ENCODE data around the gene TSPAN10. TPM values are rescaled to one million over a fixed set of nuclear protein-coding genes. Genes with fewer than 3 reads are reported as not detected.
A peak's percentile ranks its signal among the peaks of the same experiment; 100 is the strongest.

Gene TSPAN10
- total and polyA plus RNA-seq, 9 of the 15 experiments (the other 6 are each of a cell fraction or from before 2014, with no cell fraction given): 0.05 to 0.31 (median 0.13) TPM; not detected in 1

DNA sequence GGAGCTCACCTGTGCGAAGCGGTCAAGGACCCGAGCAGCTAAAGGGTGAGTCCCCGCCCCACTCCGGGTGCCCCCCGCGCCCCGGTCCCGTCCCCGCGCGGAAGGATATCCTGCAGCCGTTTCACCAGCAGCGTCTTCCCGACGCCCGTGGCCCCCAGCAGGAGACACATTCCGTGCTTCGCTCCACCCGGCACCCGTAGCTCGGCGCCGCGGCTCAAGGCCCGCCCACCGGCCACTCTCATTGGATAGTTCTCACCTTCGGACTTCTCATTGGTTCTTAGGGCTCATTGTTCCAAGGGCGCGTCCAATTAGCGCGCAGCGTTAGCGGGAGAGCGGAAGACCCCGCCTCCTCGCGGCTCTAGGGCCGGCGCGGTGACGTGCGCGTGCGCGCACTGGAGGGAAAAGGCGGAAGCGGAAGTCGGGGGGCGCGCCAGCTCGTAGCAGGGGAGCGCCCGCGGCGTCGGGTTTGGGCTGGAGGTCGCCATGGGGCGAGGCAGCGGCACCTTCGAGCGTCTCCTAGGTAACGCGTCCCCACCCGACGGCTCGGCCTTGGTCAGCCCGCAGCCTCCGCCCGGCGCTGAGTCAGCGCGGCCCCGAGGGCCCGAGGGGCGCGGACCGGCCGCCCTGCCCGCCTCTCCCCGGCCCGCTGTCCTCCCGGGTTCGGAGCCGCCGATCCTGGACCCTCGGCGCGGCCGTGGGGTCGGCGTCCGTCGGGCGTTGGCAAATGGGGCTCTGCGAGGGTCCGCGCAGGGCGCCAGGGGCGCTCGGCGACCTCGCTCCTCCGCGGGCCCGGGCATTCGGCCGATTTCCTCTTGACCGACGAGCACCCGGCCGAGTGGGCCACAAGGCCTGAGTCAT is 46.8 kb downstream of the TSPAN10 start, which contains the start of the genes ARL16 and HGS (continued):
- TF ChIP-seq ZBED1 (IDR thresholded peaks at IDR 0.05) (no peak), CC2D1A (IDR thresholded peaks at IDR 0.05) (no peak), ZNF3 (CRISPR knock-in tag; IDR thresholded peaks at IDR 0.05) (no peak), RUNX1 (IDR thresholded peaks at IDR 0.05; ENCODE audit: low read depth) (no peak), TAF15 (IDR thresholded peaks at IDR 0.05; ENCODE audit: low read depth, low read length) (no peak), GABPA (tag; conservative IDR thresholded peaks at IDR 0.05; ENCODE audit: low read depth) (peak; percentile 96), YY1 (IDR thresholded peaks at IDR 0.05; ENCODE audit: borderline replicate concordance in 1 of 3, control insufficient read depth in 1 of 3, extremely low read depth in 1 of 3, insufficient read depth in 3 of 3, insufficient read length in 1 of 3, insufficient replicate concordance in 2 of 3, low read depth in 1 of 3, low read length in 2 of 3) (no peak), SAFB (IDR thresholded peaks at IDR 0.05; ENCODE audit: borderline replicate concordance, low read depth, low read length) (no peak), FOXK2 (conservative IDR thresholded peaks at IDR 0.05 in 1 of 2, IDR thresholded peaks at IDR 0.05 in 1 of 2; ENCODE audit: low read depth in 2 of 2) (peak; percentile 29 to 45; a peak in 1 of 4 replicates), CXXC5 (CRISPR knock-in tag; IDR thresholded peaks at IDR 0.05) (peak; percentile 92), ZBTB7A (IDR thresholded peaks at IDR 0.05; ENCODE audit: borderline replicate concordance, control insufficient read depth, low read depth, low read length) (peak; percentile 69), FOXJ2 (tag; IDR thresholded peaks at IDR 0.05) (no peak), XRCC3 (IDR thresholded peaks at IDR 0.05) (no peak), SIN3A (IDR thresholded peaks at IDR 0.05; ENCODE audit: borderline replicate concordance in 2 of 2, control insufficient read depth in 1 of 2, low read depth in 2 of 2, low read length in 2 of 2) (peak; percentile 73 to 91; a peak in 3 of 4 replicates), ADNP (tag; IDR thresholded peaks at IDR 0.05) (no peak), ZNF12 (CRISPR knock-in tag; IDR thresholded peaks at IDR 0.05) (no peak)
- TF ChIP-seq, protein P1, sequence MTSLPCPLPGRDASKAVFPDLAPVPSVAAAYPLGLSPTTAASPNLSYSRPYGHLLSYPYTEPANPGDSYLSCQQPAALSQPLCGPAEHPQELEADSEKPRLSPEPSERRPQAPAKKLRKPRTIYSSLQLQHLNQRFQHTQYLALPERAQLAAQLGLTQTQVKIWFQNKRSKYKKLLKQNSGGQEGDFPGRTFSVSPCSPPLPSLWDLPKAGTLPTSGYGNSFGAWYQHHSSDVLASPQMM (CRISPR knock-in tag; IDR thresholded peaks at IDR 0.05): no peak
- TF ChIP-seq, protein P2, sequence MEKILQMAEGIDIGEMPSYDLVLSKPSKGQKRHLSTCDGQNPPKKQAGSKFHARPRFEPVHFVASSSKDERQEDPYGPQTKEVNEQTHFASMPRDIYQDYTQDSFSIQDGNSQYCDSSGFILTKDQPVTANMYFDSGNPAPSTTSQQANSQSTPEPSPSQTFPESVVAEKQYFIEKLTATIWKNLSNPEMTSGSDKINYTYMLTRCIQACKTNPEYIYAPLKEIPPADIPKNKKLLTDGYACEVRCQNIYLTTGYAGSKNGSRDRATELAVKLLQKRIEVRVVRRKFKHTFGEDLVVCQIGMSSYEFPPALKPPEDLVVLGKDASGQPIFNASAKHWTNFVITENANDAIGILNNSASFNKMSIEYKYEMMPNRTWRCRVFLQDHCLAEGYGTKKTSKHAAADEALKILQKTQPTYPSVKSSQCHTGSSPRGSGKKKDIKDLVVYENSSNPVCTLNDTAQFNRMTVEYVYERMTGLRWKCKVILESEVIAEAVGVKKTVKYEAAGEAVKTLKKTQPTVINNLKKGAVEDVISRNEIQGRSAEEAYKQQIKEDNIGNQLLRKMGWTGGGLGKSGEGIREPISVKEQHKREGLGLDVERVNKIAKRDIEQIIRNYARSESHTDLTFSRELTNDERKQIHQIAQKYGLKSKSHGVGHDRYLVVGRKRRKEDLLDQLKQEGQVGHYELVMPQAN (IDR thresholded peaks at IDR 0.05; ENCODE audit: borderline replicate concordance): peak; percentile 75
- TF ChIP-seq, protein P3, sequence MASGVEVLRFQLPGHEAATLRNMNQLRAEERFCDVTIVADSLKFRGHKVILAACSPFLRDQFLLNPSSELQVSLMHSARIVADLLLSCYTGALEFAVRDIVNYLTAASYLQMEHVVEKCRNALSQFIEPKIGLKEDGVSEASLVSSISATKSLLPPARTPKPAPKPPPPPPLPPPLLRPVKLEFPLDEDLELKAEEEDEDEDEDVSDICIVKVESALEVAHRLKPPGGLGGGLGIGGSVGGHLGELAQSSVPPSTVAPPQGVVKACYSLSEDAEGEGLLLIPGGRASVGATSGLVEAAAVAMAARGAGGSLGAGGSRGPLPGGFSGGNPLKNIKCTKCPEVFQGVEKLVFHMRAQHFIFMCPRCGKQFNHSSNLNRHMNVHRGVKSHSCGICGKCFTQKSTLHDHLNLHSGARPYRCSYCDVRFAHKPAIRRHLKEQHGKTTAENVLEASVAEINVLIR (CRISPR knock-in tag; IDR thresholded peaks at IDR 0.05): no peak
- TF ChIP-seq, protein P4, sequence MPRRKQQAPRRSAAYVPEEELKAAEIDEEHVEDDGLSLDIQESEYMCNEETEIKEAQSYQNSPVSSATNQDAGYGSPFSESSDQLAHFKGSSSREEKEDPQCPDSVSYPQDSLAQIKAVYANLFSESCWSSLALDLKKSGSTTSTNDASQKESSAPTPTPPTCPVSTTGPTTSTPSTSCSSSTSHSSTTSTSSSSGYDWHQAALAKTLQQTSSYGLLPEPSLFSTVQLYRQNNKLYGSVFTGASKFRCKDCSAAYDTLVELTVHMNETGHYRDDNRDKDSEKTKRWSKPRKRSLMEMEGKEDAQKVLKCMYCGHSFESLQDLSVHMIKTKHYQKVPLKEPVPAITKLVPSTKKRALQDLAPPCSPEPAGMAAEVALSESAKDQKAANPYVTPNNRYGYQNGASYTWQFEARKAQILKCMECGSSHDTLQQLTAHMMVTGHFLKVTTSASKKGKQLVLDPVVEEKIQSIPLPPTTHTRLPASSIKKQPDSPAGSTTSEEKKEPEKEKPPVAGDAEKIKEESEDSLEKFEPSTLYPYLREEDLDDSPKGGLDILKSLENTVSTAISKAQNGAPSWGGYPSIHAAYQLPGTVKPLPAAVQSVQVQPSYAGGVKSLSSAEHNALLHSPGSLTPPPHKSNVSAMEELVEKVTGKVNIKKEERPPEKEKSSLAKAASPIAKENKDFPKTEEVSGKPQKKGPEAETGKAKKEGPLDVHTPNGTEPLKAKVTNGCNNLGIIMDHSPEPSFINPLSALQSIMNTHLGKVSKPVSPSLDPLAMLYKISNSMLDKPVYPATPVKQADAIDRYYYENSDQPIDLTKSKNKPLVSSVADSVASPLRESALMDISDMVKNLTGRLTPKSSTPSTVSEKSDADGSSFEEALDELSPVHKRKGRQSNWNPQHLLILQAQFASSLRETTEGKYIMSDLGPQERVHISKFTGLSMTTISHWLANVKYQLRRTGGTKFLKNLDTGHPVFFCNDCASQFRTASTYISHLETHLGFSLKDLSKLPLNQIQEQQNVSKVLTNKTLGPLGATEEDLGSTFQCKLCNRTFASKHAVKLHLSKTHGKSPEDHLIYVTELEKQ (CRISPR knock-in tag; IDR thresholded peaks at IDR 0.05): no peak
